H1 (cell line): ENCODE measurements around the gene INAVA. TPM values are rescaled to one million over a fixed set of nuclear protein-coding genes. Genes with fewer than 3 reads are reported as not detected.

Experiments
- CTCF ChIA-PET: fragments of 300-600 bp; sonication (Branson Sonifier 250); formaldehyde crosslinking; loops from one replicate; lab custom pipeline; 2021; ENCODE audit not compliant: partially characterized antibody; lab: Charles Lee
- POLR2A ChIA-PET: fragments of 300-600 bp; sonication (Branson Sonifier 250); formaldehyde crosslinking; loops from one replicate; lab custom pipeline; 2021; ENCODE audit warnings: inconsistent platforms; ENCODE audit not compliant: partially characterized antibody; lab: Charles Lee
- DNase-seq, 2 experiments: peaks; one replicate each; pipeline versions ENCODE4 v3.0.0 to v3.0.0-alpha.2; 2010 to 2022; ENCODE audit warnings: low spot score in 2 of 2, low read depth in 1 of 2, mixed read lengths in 1 of 2
- FAIRE-seq: peaks from 2 replicates; lab custom pipeline; 2011; peaks lifted over from hg19 to GRCh38; lab: Jason Lieb, UNC
- H2AFZ ChIP-seq: 2 replicates; pipeline ENCODE4 v1.8.1; 2012; ENCODE audit warnings: low read length, inconsistent platforms
- H2AK5ac ChIP-seq: 2 replicates; pipeline ENCODE4 v1.6.1; 2013; ENCODE audit warnings: low read depth, low read length
- H2BK120ac ChIP-seq: replicated peaks from 2 replicates; pipeline ENCODE3; 2013; ENCODE audit warnings: low read depth, low read length, inconsistent platforms
- H2BK12ac ChIP-seq: 2 replicates; pipeline ENCODE4 v1.6.1; 2013; ENCODE audit warnings: low read depth, low read length
- H2BK15ac ChIP-seq: 2 replicates; pipeline ENCODE4 v1.6.1; 2013; ENCODE audit warnings: low read length
- H2BK20ac ChIP-seq: 2 replicates; pipeline ENCODE4 v1.6.1; 2013; ENCODE audit warnings: low read length
- H2BK5ac ChIP-seq: 2 replicates; pipeline ENCODE4 v1.6.1; 2013; ENCODE audit warnings: low read depth, low read length
- H3K14ac ChIP-seq: 2 replicates; pipeline ENCODE4 v1.6.1; 2013; ENCODE audit warnings: inconsistent platforms; ENCODE audit not compliant: insufficient read length
- H3K18ac ChIP-seq: 2 replicates; pipeline ENCODE4 v1.6.1; 2013; ENCODE audit warnings: low read length; ENCODE audit errors: extremely low read depth
- H3K23ac ChIP-seq: 2 replicates; pipeline ENCODE4 v1.6.1; 2013; ENCODE audit warnings: inconsistent platforms; ENCODE audit not compliant: insufficient read length
- H3K23me2 ChIP-seq: 2 replicates; pipeline ENCODE4 v1.6.1; 2013; ENCODE audit warnings: low read depth, low read length
- H3K27ac ChIP-seq: 2 replicates; pipeline ENCODE4 v1.6.1; 2011; ENCODE audit warnings: low read depth, low read length, inconsistent platforms
- H3K27me3 ChIP-seq, 4 experiments: replicated peaks in 1 of 4; 1 replicate in 1 of 4; 2 replicates in 3 of 4; pipeline versions ENCODE4 v1.6.1 to v1.8.1; 2011 to 2013; ENCODE audit warnings: low read length in 3 of 4, mild to moderate bottlenecking in 3 of 4, inconsistent platforms in 2 of 4, mixed read lengths in 2 of 4, moderate library complexity in 1 of 4; ENCODE audit not compliant: control insufficient read depth in 3 of 4, insufficient read depth in 3 of 4; ENCODE audit errors: extremely low read depth in 1 of 4
- H3K36me3 ChIP-seq, 4 experiments: 2 replicates each; pipeline versions ENCODE4 v1.6.1 to v1.8.1; 2011 to 2013; ENCODE audit warnings: mild to moderate bottlenecking in 4 of 4, low read length in 3 of 4, moderate library complexity in 2 of 4, control low read depth in 1 of 4, inconsistent platforms in 1 of 4; ENCODE audit not compliant: insufficient read depth in 4 of 4, control insufficient read depth in 2 of 4
- H3K4ac ChIP-seq: replicated peaks from 2 replicates; pipeline ENCODE3; 2013; ENCODE audit warnings: low read length, low read depth, mixed read lengths, inconsistent platforms; ENCODE audit not compliant: insufficient read length
- H3K4me1 ChIP-seq, 4 experiments: replicated peaks in 1 of 4; 1 replicate in 1 of 4; 2 replicates in 3 of 4; pipeline versions ENCODE4 v1.6.1 to v1.8.1; 2011 to 2013; ENCODE audit warnings: low read length in 3 of 4, inconsistent platforms in 2 of 4, mixed read lengths in 1 of 4; ENCODE audit not compliant: insufficient read depth in 4 of 4, control insufficient read depth in 3 of 4
- H3K4me2 ChIP-seq, 2 experiments: 2 replicates each; pipeline versions ENCODE4 v1.6.1 to v1.8.1; 2011 to 2013; ENCODE audit warnings: low read depth in 2 of 2, low read length in 2 of 2, control low read depth in 1 of 2, inconsistent platforms in 1 of 2, mild to moderate bottlenecking in 1 of 2; ENCODE audit not compliant: insufficient read depth in 1 of 2
- H3K4me3 ChIP-seq, 4 experiments: fragments of 200-600, 300-600 bp in 1 of 4; sonication (generic), shearing (Covaris generic), sonication (Bioruptor Twin) in 1 of 4; 2 replicates each; pipeline versions ENCODE4 v1.5.1 to v1.8.1; 2011 to 2016; ENCODE audit warnings: low read length in 4 of 4, low read depth in 3 of 4, control low read depth in 2 of 4, inconsistent platforms in 2 of 4, mild to moderate bottlenecking in 2 of 4, mixed read lengths in 1 of 4, moderate library complexity in 1 of 4; ENCODE audit not compliant: insufficient read depth in 2 of 4; ENCODE audit errors: extremely low read depth in 1 of 4
- H3K56ac ChIP-seq: replicated peaks from 2 replicates; pipeline ENCODE3; 2013; ENCODE audit warnings: low read depth, mild to moderate bottlenecking, mixed read lengths, low read length, inconsistent platforms; ENCODE audit not compliant: insufficient read length
- H3K79me1 ChIP-seq: 2 replicates; pipeline ENCODE4 v1.6.1; 2013; ENCODE audit warnings: low read depth, low read length, control low read depth
- H3K79me2 ChIP-seq, 2 experiments: 2 replicates each; pipeline versions ENCODE4 v1.6.1 to v1.8.1; 2012 to 2013; ENCODE audit warnings: low read length in 2 of 2, mild to moderate bottlenecking in 2 of 2, inconsistent platforms in 1 of 2; ENCODE audit not compliant: insufficient read depth in 2 of 2, control insufficient read depth in 1 of 2
- H3K9ac ChIP-seq, 4 experiments: replicated peaks in 1 of 4; 1 replicate in 1 of 4; 2 replicates in 3 of 4; pipeline versions ENCODE4 v1.6.1 to v1.8.1; 2011 to 2013; ENCODE audit warnings: low read depth in 3 of 4, low read length in 3 of 4, control low read depth in 2 of 4, mild to moderate bottlenecking in 2 of 4, moderate library complexity in 2 of 4, inconsistent platforms in 1 of 4; ENCODE audit errors: extremely low read depth in 1 of 4
- H3K9me3 ChIP-seq, 2 experiments: 2 replicates each; pipeline versions ENCODE4 v1.6.1 to v1.8.1; 2012 to 2013; ENCODE audit warnings: mild to moderate bottlenecking in 2 of 2, moderate library complexity in 2 of 2, control low read depth in 1 of 2, inconsistent platforms in 1 of 2, low read depth in 1 of 2, low read length in 1 of 2, mixed read lengths in 1 of 2; ENCODE audit not compliant: insufficient read depth in 2 of 2
- H4K20me1 ChIP-seq, 2 experiments: replicated peaks in 1 of 2; 2 replicates each; pipeline versions ENCODE3 to v1.8.1; 2011 to 2013; ENCODE audit warnings: inconsistent platforms in 2 of 2, low read length in 2 of 2, mild to moderate bottlenecking in 1 of 2; ENCODE audit not compliant: insufficient read depth in 2 of 2, control insufficient read depth in 1 of 2
- H4K5ac ChIP-seq: 2 replicates; pipeline ENCODE4 v1.6.1; 2013; ENCODE audit warnings: low read length, low read depth, mixed read lengths, inconsistent platforms; ENCODE audit not compliant: insufficient read length
- H4K8ac ChIP-seq: 2 replicates; pipeline ENCODE4 v1.8.0; 2013; ENCODE audit warnings: mild to moderate bottlenecking, moderate library complexity, low read length, inconsistent platforms; ENCODE audit not compliant: insufficient read depth; ENCODE audit errors: extremely low read depth
- H4K91ac ChIP-seq: replicated peaks from 2 replicates; pipeline ENCODE3; 2013; ENCODE audit warnings: low read length, mixed read lengths, inconsistent platforms; ENCODE audit not compliant: insufficient read length
- CREB1 ChIP-seq: IDR thresholded peaks from 2 replicates; pipeline ENCODE4 v1.6.1; 2012; ENCODE audit warnings: inconsistent platforms
- EGR1 ChIP-seq: IDR thresholded peaks from 2 replicates; pipeline ENCODE4 v1.6.1; 2011; ENCODE audit warnings: low read depth, low read length, borderline replicate concordance
- KDM4A ChIP-seq: IDR thresholded peaks from one replicate; pipeline ENCODE4 v1.7.1; 2012; ENCODE audit warnings: low read depth, mild to moderate bottlenecking, moderate library complexity, low read length, inconsistent platforms; ENCODE audit not compliant: severe bottlenecking
- MAX ChIP-seq: IDR thresholded peaks from 2 replicates; pipeline ENCODE4 v1.6.1; 2012; ENCODE audit warnings: inconsistent platforms
- POU5F1 ChIP-seq: IDR thresholded peaks from 2 replicates; pipeline ENCODE4 v1.6.1; 2011; ENCODE audit warnings: low read depth, mild to moderate bottlenecking, low read length, moderate library complexity
- SP2 ChIP-seq: IDR thresholded peaks from 2 replicates; pipeline ENCODE4 v1.6.1; 2012; ENCODE audit warnings: mild to moderate bottlenecking, low read length, inconsistent platforms
- TAF1 ChIP-seq: IDR thresholded peaks from 2 replicates; pipeline ENCODE4 v1.6.1; 2011; ENCODE audit warnings: mild to moderate bottlenecking, low read depth, low read length
- TCF12 ChIP-seq: IDR thresholded peaks from 2 replicates; pipeline ENCODE4 v1.6.1; 2011; ENCODE audit warnings: low read depth, mild to moderate bottlenecking, low read length
- WGBS, 2 experiments: shearing (Covaris generic) in 1 of 2; methylation state at CpG; one replicate each; pipeline versions ENCODE4 v1.1.6 to v1.1.7; 2013 to 2015; ENCODE audit warnings: low lambda C conversion rate in 2 of 2, mixed read lengths in 2 of 2, inconsistent platforms in 1 of 2, low coverage in 1 of 2, missing lambda C conversion rate in 1 of 2; ENCODE audit not compliant: insufficient replicate concordance in 2 of 2, insufficient coverage in 1 of 2, insufficient read length in 1 of 2; ENCODE audit errors: extremely low coverage in 1 of 2, missing lambda C conversion rate in 1 of 2; 5-methylcytosine and 5-hydroxymethylcytosine counted together
- polyA plus RNA-seq, 7 experiments: library from polyadenylated mRNA; depleted of rRNA in 3 of 7; stranded (reverse) in 5 of 7; unstranded in 2 of 7; fragments of >200 nt in 5 of 7; fragments of 200-250 nt in 2 of 7; gene quantifications; 1 replicate in 5 of 7; 2 replicates in 1 of 7; 4 replicates in 1 of 7; pipeline versions ENCODE4 v1.2.1 to v1.2.3, GENCODE V29; 2011 to 2013; ENCODE audit warnings: missing spikeins in 2 of 7, mixed read lengths in 2 of 7
- total RNA-seq: library from RNA; stranded (reverse); fragmentation: NEBNext Ultra II Directional; extraction: Animal tissue kit (Norgen Biotek cat#: 25700); gene quantifications from 2 replicates; pipeline ENCODE4 v1.2.1, GENCODE V29; 2021
- TF ChIP-seq, protein P1 (sequence below): IDR thresholded peaks from 2 replicates; pipeline ENCODE4 v1.6.1; 2012; ENCODE audit warnings: low read length, inconsistent platforms

Gene INAVA
- total and polyA plus RNA-seq, 2 of the 8 experiments (the other 6 are each of a cell fraction or from before 2014, with no cell fraction given), result 46.8 to 49.3 TPM

DNA sequence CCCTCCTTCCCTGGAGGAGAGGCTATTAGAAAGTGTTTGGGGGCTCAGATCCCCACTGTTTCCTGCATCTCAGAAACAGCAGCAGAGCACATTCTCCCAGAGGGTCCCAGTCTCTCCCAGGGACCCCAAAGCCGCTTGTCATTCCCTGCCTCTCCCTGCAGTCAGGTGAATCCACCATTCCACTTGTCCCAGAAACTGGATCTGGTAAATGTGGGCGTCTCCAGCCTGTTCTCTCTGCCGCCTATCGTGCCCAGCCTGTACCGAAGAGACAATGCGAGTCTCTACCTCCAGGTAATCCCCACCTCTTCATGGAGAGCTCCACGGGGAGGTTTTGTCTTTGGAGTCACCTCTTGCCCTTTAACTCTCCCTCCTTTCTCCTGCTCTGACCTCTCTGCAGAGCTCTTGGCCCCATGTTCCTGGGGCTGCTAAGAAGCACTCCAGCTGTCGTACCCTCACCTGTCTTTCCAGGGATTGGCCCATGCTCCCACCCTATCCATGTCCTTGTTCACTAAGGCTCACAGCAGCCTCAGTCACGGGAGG, 26.9 kb downstream of the INAVA start:
- 87% methylated on average over 9 of the region's 9 CpGs; no CpG with 5 or more reads in 1 of the 2 experiments for WGBS, 2 experiments
- Histone ChIP-seq H3K14ac (no peak overlapping the region), H2AK5ac (no peak overlapping the region), H2BK5ac (no peak overlapping the region), H3K4ac (no peak overlapping the region), H3K36me3 (no peaks in the 10 kb centered on the region), H3K79me1 (no peaks in the 10 kb centered on the region), H4K20me1 (no peaks in the 10 kb centered on the region), H4K5ac (no peak overlapping the region), H3K27ac (no peak overlapping the region), H3K18ac (no peak overlapping the region), H2AFZ (no peak overlapping the region), H4K8ac (no peak overlapping the region), H3K27me3 (no peaks in the 10 kb centered on the region), H3K23ac (no peak overlapping the region), H3K56ac (no peak overlapping the region), H2BK12ac (no peak overlapping the region)
- ChIA-PET CTCF (interaction anchor here (0.7 to 1.2 kb wide), 3 partner anchors 21 to 58 kb away, joined by 3 to 5 read pairs (median 3); no protein-coding TSS in a partner anchor), POLR2A (no interaction called here)
- DNase-seq (no peak), FAIRE-seq (no peak)
- TF ChIP-seq MAX (no peak), EGR1 (no peak), KDM4A (no peak), POU5F1 (no peak), SP2 (no peak), TAF1 (no peak), CREB1 (no peak), TCF12 (no peak)
- TF ChIP-seq, protein P1, sequence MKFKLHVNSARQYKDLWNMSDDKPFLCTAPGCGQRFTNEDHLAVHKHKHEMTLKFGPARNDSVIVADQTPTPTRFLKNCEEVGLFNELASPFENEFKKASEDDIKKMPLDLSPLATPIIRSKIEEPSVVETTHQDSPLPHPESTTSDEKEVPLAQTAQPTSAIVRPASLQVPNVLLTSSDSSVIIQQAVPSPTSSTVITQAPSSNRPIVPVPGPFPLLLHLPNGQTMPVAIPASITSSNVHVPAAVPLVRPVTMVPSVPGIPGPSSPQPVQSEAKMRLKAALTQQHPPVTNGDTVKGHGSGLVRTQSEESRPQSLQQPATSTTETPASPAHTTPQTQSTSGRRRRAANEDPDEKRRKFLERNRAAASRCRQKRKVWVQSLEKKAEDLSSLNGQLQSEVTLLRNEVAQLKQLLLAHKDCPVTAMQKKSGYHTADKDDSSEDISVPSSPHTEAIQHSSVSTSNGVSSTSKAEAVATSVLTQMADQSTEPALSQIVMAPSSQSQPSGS, result no peak
- TF ChIP-seq, all 59 proteins: peak for 0
- no peak overlapping the region for H3K9ac ChIP-seq
- H2BK15ac ChIP-seq, result no peak overlapping the region
- H3K79me2 ChIP-seq, result no peaks in the 10 kb centered on the region
- no peak overlapping the region for H2BK120ac ChIP-seq
- no peaks in the 10 kb centered on the region for H3K9me3 ChIP-seq
- H2BK20ac ChIP-seq, result no peak overlapping the region
- no peak overlapping the region for H3K4me3 ChIP-seq
- H3K23me2 ChIP-seq, result no peaks in the 10 kb centered on the region; the same call in 1 of the 2 replicates
- no peak overlapping the region for H4K91ac ChIP-seq
- peaks cover 0 to 5% (median 3%) of the 10 kb centered on the region in 4 experiments; a peak in 3 of 7 replicates for H3K4me1 ChIP-seq
- no peak overlapping the region for H3K4me2 ChIP-seq
